Measurements from ENCODE around the gene GNAL.

DNA sequence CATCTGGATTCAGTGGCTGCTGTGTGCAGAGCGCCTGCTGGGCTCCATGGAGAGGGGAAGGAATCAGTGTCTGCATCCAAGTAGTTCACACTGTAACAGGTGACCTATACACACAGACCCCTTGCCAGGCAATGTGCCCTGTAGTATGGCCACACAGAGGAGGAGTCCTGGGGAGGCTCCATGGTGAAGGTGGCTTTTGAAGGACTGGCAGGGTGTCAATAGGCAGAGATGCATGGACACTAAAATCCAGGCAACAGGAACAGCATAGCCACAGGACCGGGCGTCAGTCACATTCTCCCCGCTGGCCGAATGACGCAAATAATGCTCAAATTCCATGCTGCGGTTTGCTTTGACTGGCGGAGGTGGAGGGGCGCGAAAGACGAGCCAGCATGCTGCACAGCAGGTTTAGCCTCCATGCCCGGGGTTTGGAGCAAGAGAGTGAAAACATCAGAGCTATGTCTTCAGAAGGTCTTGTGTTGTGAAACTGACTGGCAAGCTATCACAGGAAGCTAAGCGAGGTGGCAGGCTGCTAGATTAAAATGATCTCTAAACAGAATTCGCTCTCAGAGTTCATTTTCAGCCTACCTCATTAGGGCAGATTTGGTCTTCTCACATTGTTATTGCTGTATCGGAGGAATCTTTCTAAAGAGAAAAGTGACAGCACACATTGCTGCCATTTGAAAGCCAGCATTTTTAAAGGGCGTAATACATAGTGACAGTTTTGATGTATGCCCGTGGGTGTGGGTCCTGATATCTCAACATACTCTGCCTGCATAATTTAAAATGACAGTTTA, 161.0 kb downstream of the GNAL start:
- TF ChIP-seq POLR2AphosphoS5 (IDR thresholded peaks at IDR 0.05; ENCODE audit: borderline replicate concordance, low read depth, low read length) (no peak), EZH2 (IDR thresholded peaks at IDR 0.05) (no peak), FOXP2 (optimal IDR thresholded peaks at IDR 0.05; ENCODE audit: control extremely low read depth, extremely low read length, insufficient read depth) (no peak)
